GM12878 (cell line): ENCODE measurements around the gene SYS1. TPM values are rescaled to one million over a fixed set of nuclear protein-coding genes. Genes with fewer than 3 reads are reported as not detected.
"Not testable (repeated sequence)": the region's sequence is repeated elsewhere in the genome, so short reads cannot be mapped to it uniquely, and the experiment has no call there.

Experiments
- ATAC-seq: fragments of 200-7000 bp; cut with Tn5 transposase; 3 replicates; pipeline ENCODE4 v1.9.1; 2020; ENCODE audit warnings: mild to moderate bottlenecking, moderate library complexity
- BruUV-seq: library from RNA; stranded (reverse); fragments of 400-500 nt; replicated peaks from 2 replicates; lab custom pipeline; 2021; lab: Mats Ljungman, UMichigan
- CTCF ChIA-PET: fragments of 300-600 bp; sonication (Branson Sonifier 250); formaldehyde crosslinking; extraction: SDS; loops from one replicate; lab custom pipeline; 2021; ENCODE audit warnings: inconsistent platforms; lab: Yijun Ruan, JAX
- POLR2A ChIA-PET: fragments of 350-600 bp; formaldehyde crosslinking; extraction: SDS; loops from one replicate; lab custom pipeline; 2021; ENCODE audit warnings: inconsistent platforms; lab: Charles Lee
- RAD21 ChIA-PET: fragments of 300-600 bp; sonication (Branson Sonifier 250); formaldehyde crosslinking; loops from one replicate; lab custom pipeline; 2023; ENCODE audit warnings: antibody characterized with exemption; ENCODE audit not compliant: unreplicated experiment; lab: Charles Lee
- SMC1A ChIA-PET: fragments of 300-600 bp; sonication (Branson Sonifier 250); formaldehyde crosslinking; loops from one replicate; lab custom pipeline; 2023; ENCODE audit not compliant: unreplicated experiment, uncharacterized antibody; lab: Charles Lee
- DNase-seq: peaks from one replicate; pipeline ENCODE4 v3.0.0-alpha.2; 2011; ENCODE audit warnings: low read depth, low spot score
- FAIRE-seq: peaks from 3 replicates; lab custom pipeline; 2011; peaks lifted over from hg19 to GRCh38; lab: Jason Lieb, UNC
- H2AFZ ChIP-seq: 2 replicates; pipeline ENCODE4 v1.6.0; 2011; ENCODE audit warnings: low read depth, low read length, control low read depth; ENCODE audit not compliant: control insufficient read depth
- H3K27ac ChIP-seq: 2 replicates; pipeline ENCODE4 v1.5.1; 2011; ENCODE audit warnings: control low read depth; ENCODE audit not compliant: control insufficient read depth, insufficient read depth
- H3K27me3 ChIP-seq, 2 experiments: replicated peaks in 1 of 2; 2 replicates each; pipeline versions ENCODE4 v1.6.0 to v1.6.1; 2011; ENCODE audit warnings: low read length in 1 of 2; ENCODE audit not compliant: control insufficient read depth in 2 of 2, insufficient read depth in 2 of 2
- H3K36me3 ChIP-seq, 2 experiments: 2 replicates each; pipeline ENCODE4 v1.5.1; 2011; ENCODE audit warnings: low read length in 1 of 2; ENCODE audit not compliant: control insufficient read depth in 2 of 2, insufficient read depth in 2 of 2
- H3K4me1 ChIP-seq: 2 replicates; pipeline ENCODE4 v1.6.1; 2011; ENCODE audit warnings: mild to moderate bottlenecking, low read length, moderate library complexity, mixed read lengths; ENCODE audit not compliant: control insufficient read depth, insufficient read depth
- H3K4me2 ChIP-seq: 2 replicates; pipeline ENCODE4 v1.6.0; 2011; ENCODE audit warnings: control low read depth; ENCODE audit not compliant: control insufficient read depth, insufficient read depth
- H3K4me3 ChIP-seq: fragments of 200-600 bp; sonication (generic); 2 replicates; pipeline ENCODE4 v1.5.1; 2016
- H3K79me2 ChIP-seq: 2 replicates; pipeline ENCODE4 v1.6.0; 2011; ENCODE audit warnings: low read length; ENCODE audit not compliant: control insufficient read depth, insufficient read depth
- H3K9ac ChIP-seq: 2 replicates; pipeline ENCODE4 v1.8.0; 2011; ENCODE audit warnings: low read length, control low read depth, mixed read lengths; ENCODE audit not compliant: control insufficient read depth, insufficient read depth
- H3K9me3 ChIP-seq: replicated peaks from 3 replicates; pipeline ENCODE4 v1.5.1; 2011; ENCODE audit warnings: mild to moderate bottlenecking, low read length; ENCODE audit not compliant: control insufficient read depth, insufficient read depth
- H4K20me1 ChIP-seq: 2 replicates; pipeline ENCODE4 v1.6.0; 2011; ENCODE audit not compliant: control insufficient read depth, insufficient read depth
- NR2F1 ChIP-seq: fragments of 450-650 bp; conservative IDR thresholded peaks from 2 replicates; pipeline ENCODE4 v1.6.1; 2017; ENCODE audit warnings: mild to moderate bottlenecking
- PML ChIP-seq: IDR thresholded peaks from 2 replicates; pipeline ENCODE4 v1.6.1; 2012; ENCODE audit warnings: low read length, inconsistent platforms
- SMAD1 ChIP-seq: fragments of 450-650 bp; IDR thresholded peaks from 2 replicates; pipeline ENCODE4 v1.6.1; 2018; ENCODE audit warnings: mild to moderate bottlenecking, low read depth; ENCODE audit not compliant: partially characterized antibody
- ZBTB4 ChIP-seq: fragments of 450-650 bp; formaldehyde crosslinking; IDR thresholded peaks from 2 replicates; pipeline ENCODE4 v1.4.0; 2022; ENCODE audit warnings: mild to moderate bottlenecking, moderate library complexity
- WGBS: methylation state at CpG from one replicate; pipeline ENCODE4 v1.1.6; 2016; ENCODE audit warnings: low lambda C conversion rate; ENCODE audit not compliant: insufficient replicate concordance, insufficient coverage; ENCODE audit errors: missing lambda C conversion rate; 5-methylcytosine and 5-hydroxymethylcytosine counted together
- in situ Hi-C: fragments of 300-500 bp; cut with MboI; formaldehyde crosslinking; loops from 9 replicates; pipeline ENCODE4 v1.14.3; 2018; ENCODE audit warnings: mixed read lengths
- intact Hi-C: fragments of 100-400 bp; cut with micrococcal nuclease; formaldehyde crosslinking; loops from one replicate; pipeline ENCODE4 v1.14.2; 2022; ENCODE audit not compliant: unreplicated experiment
- polyA plus RNA-seq, 11 experiments: library from polyadenylated mRNA; depleted of rRNA in 4 of 11; unstranded in 6 of 11; stranded (reverse) in 5 of 11; fragments of >200 nt; fragmentation: Nextera tagmentation in 4 of 11; fragmentation: Illumina TruSeq in 1 of 11; extraction: Ambion mirVana in 4 of 11; extraction: Trizol in 1 of 11; gene quantifications; 1 replicate in 1 of 11; 2 replicates in 10 of 11; pipeline versions ENCODE4 v1.2.1 to v1.2.3, GENCODE V29; 2011 to 2016; ENCODE audit warnings: inconsistent platforms in 2 of 11, missing spikeins in 2 of 11, low read depth in 1 of 11
- total RNA-seq, 4 experiments: library from RNA; depleted of rRNA in 3 of 4; stranded (reverse); fragments of >200 nt in 3 of 4; fragmentation: Illumina TruSeq in 1 of 4; extraction: Trizol in 1 of 4; gene quantifications; 2 replicates each; pipeline versions ENCODE4 v1.2.1 to v1.2.3, GENCODE V29; 2013 to 2021
- TF ChIP-seq, protein P1 (sequence below): IDR thresholded peaks from 2 replicates; pipeline ENCODE4 v1.6.1; 2011; ENCODE audit warnings: borderline replicate concordance, low read depth, mild to moderate bottlenecking, moderate library complexity, mixed read lengths, low read length; ENCODE audit not compliant: insufficient read depth; ENCODE audit errors: extremely low read length

Gene SYS1
- total and polyA plus RNA-seq, 10 of the 15 experiments (the other 5 are each of a cell fraction or from before 2014, with no cell fraction given) = 5.1 to 22.6 (median 9.3) TPM

DNA sequence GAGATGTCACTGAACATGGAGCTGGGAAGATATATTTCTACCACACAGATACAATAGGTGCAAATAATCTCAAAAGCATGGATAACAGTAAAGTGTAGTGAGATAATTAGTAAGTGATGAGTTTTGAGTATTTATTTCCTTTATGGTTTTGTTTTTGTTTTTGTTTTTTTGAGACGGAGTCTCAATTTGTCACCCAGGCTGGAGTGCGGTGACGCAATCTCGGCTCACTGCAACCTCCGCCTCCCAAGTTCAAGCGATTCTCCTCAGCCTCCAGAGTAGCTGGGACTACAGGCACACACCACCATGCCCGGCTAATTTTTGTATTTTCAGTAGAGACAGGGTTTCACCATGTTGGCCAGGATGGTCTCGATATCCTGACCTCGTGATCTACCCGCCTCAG, 12.2 kb upstream of the SYS1 start:
- DNase-seq, H3K27ac ChIP-seq, H3K4me2 ChIP-seq, FAIRE-seq, H3K36me3 ChIP-seq, in situ Hi-C loops, H3K27me3 ChIP-seq, POLR2A ChIA-PET, H3K4me1 ChIP-seq, H3K79me2 ChIP-seq, H2AFZ ChIP-seq, ATAC-seq, H3K9ac ChIP-seq, intact Hi-C loops, BruUV-seq, H3K4me3 ChIP-seq, H4K20me1 ChIP-seq, H3K9me3 ChIP-seq: not testable (repeated sequence)
- CTCF ChIA-PET = interaction anchor here (0.7 kb wide), 1 partner anchor 39 kb away, joined by 3 read pairs; no protein-coding TSS in a partner anchor
- SMC1A ChIA-PET = interaction anchor here (1.5 kb wide), 1 partner anchor 10 kb away, joined by 5 read pairs; no protein-coding TSS in a partner anchor
- RAD21 ChIA-PET = interaction anchor here (0.6 kb wide), 1 partner anchor 15 kb away, joined by 3 read pairs; no protein-coding TSS in a partner anchor
- 81% methylated on average over 10 of the region's 10 CpGs for WGBS

DNA sequence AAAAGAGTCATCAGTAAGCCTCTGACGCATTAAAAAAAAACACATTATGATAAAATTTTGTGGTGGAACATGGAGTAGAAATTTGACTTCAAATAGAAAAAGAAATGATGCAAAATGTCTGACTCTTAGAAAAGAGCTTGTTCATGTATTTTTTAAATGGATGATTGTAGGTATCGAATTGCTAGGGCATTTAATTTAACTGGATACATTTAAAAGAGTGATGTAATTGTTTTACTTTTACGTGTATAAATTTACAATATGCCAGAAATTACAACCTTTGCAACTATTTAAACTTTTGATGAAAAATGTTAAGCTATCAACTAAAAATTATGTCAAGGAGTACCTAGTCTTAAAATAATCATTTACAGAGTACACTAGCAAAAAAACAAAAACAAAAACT, 10.2 kb upstream of the SYS1 start:
- BruUV-seq = no TSS peak
- no peak overlapping the region for H3K4me3 ChIP-seq
- H3K27ac ChIP-seq = no peak overlapping the region
- in situ Hi-C loops = no loop called here
- RAD21 ChIA-PET = interaction anchor here (0.7 to 1.0 kb wide), 2 partner anchors 9 to 85 kb away, joined by 3 read pairs; no protein-coding TSS in a partner anchor
- ATAC-seq = no peak
- intact Hi-C loops = no loop called here
- FAIRE-seq = no peak
- no peak for DNase-seq
- no peaks in the 10 kb centered on the region for H3K27me3 ChIP-seq
- POLR2A ChIA-PET = no interaction called here
- no peak overlapping the region for H3K9ac ChIP-seq
- SMC1A ChIA-PET = interaction anchor here (0.8 to 2.9 kb wide), 6 partner anchors 8 to 26 kb away, joined by 3 to 9 read pairs (median 4); partner anchors contain the start of gene SYS1
- H3K4me2 ChIP-seq = no peak overlapping the region
- TF ChIP-seq PML (no peak), NR2F1 (no peak), SMAD1 (no peak), ZBTB4 (CRISPR knock-in tag) (no peak)
- TF ChIP-seq, protein P1, sequence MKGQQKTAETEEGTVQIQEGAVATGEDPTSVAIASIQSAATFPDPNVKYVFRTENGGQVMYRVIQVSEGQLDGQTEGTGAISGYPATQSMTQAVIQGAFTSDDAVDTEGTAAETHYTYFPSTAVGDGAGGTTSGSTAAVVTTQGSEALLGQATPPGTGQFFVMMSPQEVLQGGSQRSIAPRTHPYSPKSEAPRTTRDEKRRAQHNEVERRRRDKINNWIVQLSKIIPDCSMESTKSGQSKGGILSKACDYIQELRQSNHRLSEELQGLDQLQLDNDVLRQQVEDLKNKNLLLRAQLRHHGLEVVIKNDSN = no peak
- H3K9me3 ChIP-seq = no peaks in the 10 kb centered on the region
- CTCF ChIA-PET = interaction anchor here (0.6 to 6.3 kb wide), 11 partner anchors 8 to 401 kb away, joined by 3 to 35 read pairs (median 3); partner anchors contain the start of gene SYS1
- WGBS = 30% methylated on average over 3 of the region's 3 CpGs
- no peaks in the 10 kb centered on the region for H3K4me1 ChIP-seq
- H3K79me2 ChIP-seq = no peaks in the 10 kb centered on the region
- H2AFZ ChIP-seq = no peak overlapping the region
- H4K20me1 ChIP-seq = no peaks in the 10 kb centered on the region
- H3K36me3 ChIP-seq = no peaks in the 10 kb centered on the region
